Activated T-helper 1 cell treated with anti-CD3 and anti-CD28 coated beads, Interleukin-12 subunit alpha, Interleukin-12 subunit beta, Interleukin-2, Interleukin-4 antibody, amounts not matched to agents 30 ng/mL and 10 ng/mL and 1 ng/mL, durations not matched to agents 14 hours and 24 hours and 36 hours (primary cell): ENCODE measurements around the gene RAD18. TPM values are rescaled to one million over a fixed set of nuclear protein-coding genes. Genes with fewer than 3 reads are reported as not detected.

Experiments used
- DNase-seq: peaks from one replicate; pipeline ENCODE4 v3.0.0; 2021; ENCODE audit warnings: low spot score
- H3K27ac Mint-ChIP-seq: one replicate; pipeline ENCODE4 v1.8.0; 2021; ENCODE audit warnings: mild to moderate bottlenecking, mixed read lengths
- H3K27me3 Mint-ChIP-seq: one replicate; pipeline ENCODE4 v1.8.0; 2022; ENCODE audit warnings: mild to moderate bottlenecking, moderate library complexity, mixed read lengths; ENCODE audit not compliant: insufficient read depth
- H3K36me3 Mint-ChIP-seq: one replicate; pipeline ENCODE4 v1.8.0; 2021; ENCODE audit warnings: low read depth, mixed read lengths
- H3K4me1 Mint-ChIP-seq: one replicate; pipeline ENCODE4 v1.8.0; 2021; ENCODE audit warnings: low read depth, mixed read lengths
- H3K4me3 Mint-ChIP-seq: one replicate; pipeline ENCODE4 v1.8.0; 2021; ENCODE audit warnings: mild to moderate bottlenecking, moderate library complexity, mixed read lengths
- H3K9me3 Mint-ChIP-seq: one replicate; pipeline ENCODE4 v1.8.0; 2021; ENCODE audit warnings: mixed read lengths
- intact Hi-C: fragments of 100-400 bp; cut with micrococcal nuclease; formaldehyde crosslinking; loops from one replicate; pipeline ENCODE4 v1.15.1; 2024
- total RNA-seq: library from RNA; stranded (reverse); gene quantifications from 2 replicates; pipeline ENCODE4 v1.2.3, GENCODE V29; 2022

RAD18 gene
- total RNA-seq, 1 donor from 2014 or later = 52.8 TPM

- H3K36me3 Mint-ChIP-seq = peaks cover 10% of the 10 kb centered on the region
- intact Hi-C loops = no loop called here
- no peak overlapping the region for H3K27ac Mint-ChIP-seq
- no peak overlapping the region for H3K4me3 Mint-ChIP-seq
- no peak for DNase-seq
- no peaks in the 10 kb centered on the region for H3K27me3 Mint-ChIP-seq
- H3K4me1 Mint-ChIP-seq = peaks cover 4% of the 10 kb centered on the region
- H3K9me3 Mint-ChIP-seq = no peaks in the 10 kb centered on the region
Observed at GRCh38 chr3:8875836-8876235, 87.4 kb downstream of the RAD18 start.

- DNase-seq = no peak
- H3K4me3 Mint-ChIP-seq = no peak overlapping the region
- no peak overlapping the region for H3K27ac Mint-ChIP-seq
- peaks cover 13% of the 10 kb centered on the region for H3K36me3 Mint-ChIP-seq
- H3K27me3 Mint-ChIP-seq = no peaks in the 10 kb centered on the region
- H3K4me1 Mint-ChIP-seq = peaks cover 4% of the 10 kb centered on the region
- no peaks in the 10 kb centered on the region for H3K9me3 Mint-ChIP-seq
- intact Hi-C loops = no loop called here
Observed at GRCh38 chr3:8873740-8874139, 89.5 kb downstream of the RAD18 start.

- Mint-ChIP-seq H3K9me3 (no peaks in the 10 kb centered on the region), H3K27me3 (no peaks in the 10 kb centered on the region), H3K27ac (no peak overlapping the region), H3K4me3 (no peak overlapping the region), H3K36me3 (peaks cover 5% of the 10 kb centered on the region), H3K4me1 (no peaks in the 10 kb centered on the region)
- intact Hi-C loops = no loop called here
- no peak for DNase-seq
Observed at GRCh38 chr3:8872261-8872660, 91.0 kb downstream of the RAD18 start.

GRCh38 chr3:8871306-8871705 lies 92.0 kb downstream of the RAD18 start:
- Mint-ChIP-seq H3K27ac (no peak overlapping the region), H3K9me3 (no peaks in the 10 kb centered on the region), H3K36me3 (peaks cover 3% of the 10 kb centered on the region), H3K4me3 (no peak overlapping the region), H3K27me3 (no peaks in the 10 kb centered on the region), H3K4me1 (no peaks in the 10 kb centered on the region)
- DNase-seq = no peak
- intact Hi-C loops = no loop called here

GRCh38 chr3:8870134-8870533 lies 93.1 kb downstream of the RAD18 start:
- Mint-ChIP-seq H3K27me3 (no peaks in the 10 kb centered on the region), H3K4me1 (no peaks in the 10 kb centered on the region), H3K9me3 (no peaks in the 10 kb centered on the region), H3K4me3 (no peak overlapping the region), H3K27ac (no peak overlapping the region), H3K36me3 (peaks cover 3% of the 10 kb centered on the region)
- intact Hi-C loops = no loop called here
- DNase-seq = no peak

- Mint-ChIP-seq H3K27me3 (no peaks in the 10 kb centered on the region), H3K4me3 (no peak overlapping the region), H3K9me3 (no peaks in the 10 kb centered on the region), H3K36me3 (peaks cover 3% of the 10 kb centered on the region), H3K27ac (no peak overlapping the region), H3K4me1 (no peaks in the 10 kb centered on the region)
- no peak for DNase-seq
- intact Hi-C loops = no loop called here
Observed at GRCh38 chr3:8869613-8870012, 93.7 kb downstream of the RAD18 start.

- Mint-ChIP-seq H3K4me1 (no peaks in the 10 kb centered on the region), H3K27me3 (no peaks in the 10 kb centered on the region), H3K27ac (no peak overlapping the region), H3K9me3 (no peaks in the 10 kb centered on the region), H3K4me3 (no peak overlapping the region), H3K36me3 (peaks cover 3% of the 10 kb centered on the region)
- DNase-seq = no peak
- intact Hi-C loops = no loop called here
Observed at GRCh38 chr3:8868996-8869395, 94.3 kb downstream of the RAD18 start.

- H3K4me3 Mint-ChIP-seq = no peak overlapping the region
- H3K9me3 Mint-ChIP-seq = no peaks in the 10 kb centered on the region
- H3K27me3 Mint-ChIP-seq = no peaks in the 10 kb centered on the region
- no peak for DNase-seq
- H3K4me1 Mint-ChIP-seq = no peaks in the 10 kb centered on the region
- no peak overlapping the region for H3K27ac Mint-ChIP-seq
- peaks cover 3% of the 10 kb centered on the region for H3K36me3 Mint-ChIP-seq
- intact Hi-C loops = no loop called here
Observed at GRCh38 chr3:8867646-8868045, 95.6 kb downstream of the RAD18 start.

GRCh38 chr3:8865697-8866096 lies 97.6 kb downstream of the RAD18 start:
- Mint-ChIP-seq H3K9me3 (no peaks in the 10 kb centered on the region), H3K27ac (no peak overlapping the region), H3K4me1 (no peaks in the 10 kb centered on the region), H3K4me3 (no peak overlapping the region), H3K27me3 (no peaks in the 10 kb centered on the region), H3K36me3 (peaks cover 2% of the 10 kb centered on the region)
- no peak for DNase-seq
- intact Hi-C loops = no loop called here

- DNase-seq = no peak
- Mint-ChIP-seq H3K36me3 (no peaks in the 10 kb centered on the region), H3K4me1 (no peaks in the 10 kb centered on the region), H3K4me3 (no peak overlapping the region), H3K27ac (no peak overlapping the region), H3K9me3 (no peaks in the 10 kb centered on the region), H3K27me3 (no peaks in the 10 kb centered on the region)
- intact Hi-C loops = no loop called here
Observed at GRCh38 chr3:8864402-8865350, 98.6 kb downstream of the RAD18 start.

GRCh38 chr3:8863891-8864290 lies 99.4 kb downstream of the RAD18 start:
- intact Hi-C loops = no loop called here
- no peak overlapping the region for H3K4me3 Mint-ChIP-seq
- no peaks in the 10 kb centered on the region for H3K4me1 Mint-ChIP-seq
- no peaks in the 10 kb centered on the region for H3K36me3 Mint-ChIP-seq
- no peak for DNase-seq
- H3K27ac Mint-ChIP-seq = no peak overlapping the region
- no peaks in the 10 kb centered on the region for H3K27me3 Mint-ChIP-seq
- no peaks in the 10 kb centered on the region for H3K9me3 Mint-ChIP-seq

GRCh38 chr3:8857720-8858367 lies 105.4 kb downstream of the RAD18 start:
- no peaks in the 10 kb centered on the region for H3K36me3 Mint-ChIP-seq
- H3K4me3 Mint-ChIP-seq = no peak overlapping the region
- DNase-seq = no peak
- H3K9me3 Mint-ChIP-seq = no peaks in the 10 kb centered on the region
- no peaks in the 10 kb centered on the region for H3K4me1 Mint-ChIP-seq
- intact Hi-C loops = no loop called here
- no peaks in the 10 kb centered on the region for H3K27me3 Mint-ChIP-seq
- H3K27ac Mint-ChIP-seq = no peak overlapping the region

GRCh38 chr3:8856721-8857120 lies 106.6 kb downstream of the RAD18 start:
- no peak overlapping the region for H3K27ac Mint-ChIP-seq
- intact Hi-C loops = no loop called here
- H3K36me3 Mint-ChIP-seq = no peaks in the 10 kb centered on the region
- no peaks in the 10 kb centered on the region for H3K4me1 Mint-ChIP-seq
- no peaks in the 10 kb centered on the region for H3K27me3 Mint-ChIP-seq
- no peak overlapping the region for H3K4me3 Mint-ChIP-seq
- DNase-seq = no peak
- no peaks in the 10 kb centered on the region for H3K9me3 Mint-ChIP-seq
